Non-pigmented ciliary epithelial cell (primary cell): ENCODE measurements around the gene VAC14.
"Not testable (repeated sequence)": the region's sequence is repeated elsewhere in the genome, so short reads cannot be mapped to it uniquely, and the experiment has no call there.

Experiments
- DNase-seq: peaks from one replicate; pipeline ENCODE4 v3.0.0-alpha.2; 2010; ENCODE audit warnings: low read depth

The VAC14 gene

GRCh38 chr16:70742967-70743366, 58.0 kb downstream of the VAC14 start:
- not testable (repeated sequence) for DNase-seq

- no peak for DNase-seq
These were observed 59.2 kb downstream of the VAC14 start for GRCh38 chr16:70741783-70742125.

DNA sequence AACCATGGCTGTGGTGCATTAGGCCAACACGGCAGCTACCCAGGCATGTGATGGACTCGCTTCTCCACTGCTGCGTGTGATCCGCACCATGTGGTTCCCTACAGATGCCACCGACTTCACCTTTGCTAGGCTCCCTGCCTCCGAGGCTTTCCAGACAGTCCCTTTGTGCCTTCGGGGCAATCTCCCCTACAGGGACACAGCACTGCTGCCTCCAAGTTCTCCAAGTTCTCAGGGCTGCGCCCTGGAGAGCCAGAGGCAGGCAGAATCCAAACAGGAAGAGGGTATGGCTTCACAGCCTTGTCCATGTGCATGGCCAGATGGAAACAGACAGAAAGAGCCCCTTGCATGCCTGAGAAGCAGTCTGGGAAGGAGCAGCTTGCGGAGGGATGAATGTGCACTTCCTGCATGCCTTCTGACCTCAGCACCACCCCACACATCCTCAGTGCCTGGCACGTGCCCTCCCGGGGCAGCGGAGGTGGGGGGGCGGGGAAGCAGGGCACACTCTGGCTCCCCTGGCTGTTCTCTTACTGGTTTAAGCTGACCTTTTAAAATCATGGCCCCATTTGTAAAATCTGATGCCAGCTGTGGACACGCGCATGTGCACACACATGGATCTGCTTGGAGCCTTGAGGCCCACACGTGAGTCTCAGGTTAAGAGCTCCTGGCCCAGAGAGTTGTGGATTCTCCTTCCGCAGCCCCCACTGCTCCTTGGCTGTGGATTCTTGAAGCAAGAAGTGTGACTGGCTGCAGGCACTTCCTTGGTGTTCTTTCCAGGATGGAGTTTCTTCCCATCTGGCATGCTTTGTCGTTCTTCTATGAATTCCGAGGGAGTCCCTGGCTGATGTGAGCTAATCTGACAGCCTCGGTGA, 59.8 kb downstream of the VAC14 start:
- DNase-seq, result peak; percentile 13

DNA sequence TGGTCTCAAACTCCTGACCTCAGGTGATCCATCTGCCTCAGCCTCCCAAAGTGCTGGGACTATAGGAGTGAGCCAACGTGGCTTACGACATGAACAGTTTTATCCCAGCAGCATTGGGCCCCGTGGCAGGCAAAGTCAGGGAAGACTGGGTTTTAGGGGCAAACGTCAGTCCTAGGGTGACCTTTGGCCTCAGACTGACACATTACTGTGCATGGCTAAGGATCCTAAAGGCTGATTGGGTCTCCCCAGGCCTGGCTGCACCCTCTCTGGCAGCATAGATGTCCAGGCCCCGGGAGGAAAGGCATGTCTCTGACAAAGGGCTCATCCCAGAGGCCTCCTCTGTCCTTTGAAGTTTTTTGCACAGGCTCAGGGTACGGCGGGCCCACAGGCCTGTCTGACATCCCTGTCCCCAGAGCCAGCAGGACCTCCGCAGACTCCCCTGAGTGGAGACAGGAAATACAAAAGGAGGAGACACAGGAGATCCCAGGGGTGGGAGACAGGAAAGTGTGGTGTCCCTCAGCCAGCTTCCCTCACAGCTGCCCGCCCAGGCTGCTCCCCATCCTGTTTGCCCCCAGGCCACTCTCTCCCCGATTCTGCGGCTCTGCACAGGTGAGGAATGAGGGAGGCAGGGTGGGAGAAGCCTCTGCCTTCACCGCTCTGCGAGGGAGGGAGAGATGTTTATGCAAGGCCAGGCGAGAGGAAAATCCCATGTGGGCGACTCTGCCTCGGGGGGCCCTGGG, 60.6 kb downstream of the VAC14 start:
- DNase-seq, result no peak

- no peak for DNase-seq
These were observed 61.6 kb downstream of the VAC14 start for GRCh38 chr16:70739389-70739788.

DNA sequence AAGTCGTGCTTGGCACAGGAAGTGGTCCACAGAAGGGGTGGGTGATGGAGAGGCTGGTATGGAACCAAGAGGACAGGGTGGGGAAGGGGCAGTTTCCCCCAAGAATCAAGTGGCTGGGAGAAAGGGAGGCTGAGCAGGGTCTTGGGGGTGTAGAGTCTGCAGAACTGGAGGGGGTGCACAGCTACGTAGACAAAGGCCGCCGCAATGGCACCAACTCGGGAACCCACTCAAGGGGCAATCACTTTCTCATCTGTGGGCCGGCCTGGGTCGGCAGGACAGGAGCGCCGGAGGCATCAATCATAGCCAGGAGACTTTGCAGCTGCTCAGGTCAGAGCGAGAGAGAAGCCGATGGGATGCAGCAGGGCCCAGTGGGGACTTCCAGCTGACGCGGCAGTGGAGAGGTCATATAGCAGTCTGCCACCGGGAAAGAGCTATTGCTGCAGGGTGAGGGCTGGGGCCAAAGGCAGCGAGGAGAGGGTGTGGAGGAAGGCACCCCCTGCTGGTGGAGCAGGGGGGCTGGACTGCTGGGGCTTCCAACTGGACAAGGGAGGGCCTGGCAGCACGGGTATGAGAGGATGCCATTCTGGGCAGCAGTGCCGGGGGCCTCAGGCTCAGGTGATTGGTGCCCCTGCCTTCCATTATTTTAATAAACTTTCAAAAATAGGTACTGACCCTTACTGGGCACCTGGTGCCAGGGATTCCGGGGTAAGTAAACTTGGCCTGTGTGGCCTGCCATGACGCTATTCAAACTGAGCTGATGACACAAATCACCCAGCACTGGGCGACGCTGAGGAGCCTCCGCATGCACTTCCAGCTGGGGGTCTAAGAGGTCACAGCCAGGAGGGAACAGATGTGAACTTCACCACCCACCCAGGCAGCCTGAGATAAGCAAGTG, 62.6 kb downstream of the VAC14 start:
- DNase-seq, result no peak

- DNase-seq, result no peak
These were observed 63.4 kb downstream of the VAC14 start for GRCh38 chr16:70737377-70738082.

GRCh38 chr16:70736465-70737376, 64.2 kb downstream of the VAC14 start:
- DNase-seq, result no peak

DNA sequence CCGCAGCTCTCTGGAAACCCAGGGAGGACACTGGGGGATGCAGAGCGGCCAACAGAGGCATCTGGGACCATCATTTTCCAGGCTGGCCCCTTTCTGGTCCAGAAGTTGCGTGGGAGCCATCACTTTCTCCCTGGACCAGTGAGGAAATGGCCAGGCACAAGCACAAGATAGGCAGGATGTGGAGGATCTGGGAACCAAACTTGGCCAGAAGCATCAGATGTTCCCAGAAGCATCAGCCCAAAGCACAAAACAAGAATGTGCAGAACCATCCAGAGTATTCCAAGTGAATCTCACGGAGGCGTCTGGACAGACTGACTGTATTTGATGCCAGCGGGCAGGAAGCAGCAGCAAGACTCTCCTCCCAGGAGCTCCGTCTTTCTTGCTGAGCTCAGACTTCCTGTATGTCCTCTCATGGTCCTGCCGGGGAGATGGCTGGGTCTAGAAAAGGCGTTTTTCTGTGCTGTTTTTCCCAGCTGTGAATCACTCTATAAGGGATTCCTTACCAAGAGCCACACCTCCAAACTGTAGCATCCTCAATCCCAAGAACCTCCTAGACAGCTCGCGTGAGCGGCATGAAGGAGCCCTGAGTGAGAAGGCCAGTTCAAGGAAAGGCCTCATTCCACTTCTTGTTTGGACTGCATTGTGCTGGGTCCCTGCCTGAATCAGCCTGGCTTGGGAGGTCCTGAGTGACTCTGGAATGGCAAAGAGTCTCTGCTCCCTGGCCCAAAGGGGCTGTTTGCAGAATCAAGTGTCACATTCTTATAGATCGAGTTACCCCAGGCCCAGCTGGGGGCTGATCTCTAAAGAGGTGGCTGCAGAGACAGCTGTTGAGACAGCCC, 65.6 kb downstream of the VAC14 start:
- DNase-seq, result peak; percentile 22

DNA sequence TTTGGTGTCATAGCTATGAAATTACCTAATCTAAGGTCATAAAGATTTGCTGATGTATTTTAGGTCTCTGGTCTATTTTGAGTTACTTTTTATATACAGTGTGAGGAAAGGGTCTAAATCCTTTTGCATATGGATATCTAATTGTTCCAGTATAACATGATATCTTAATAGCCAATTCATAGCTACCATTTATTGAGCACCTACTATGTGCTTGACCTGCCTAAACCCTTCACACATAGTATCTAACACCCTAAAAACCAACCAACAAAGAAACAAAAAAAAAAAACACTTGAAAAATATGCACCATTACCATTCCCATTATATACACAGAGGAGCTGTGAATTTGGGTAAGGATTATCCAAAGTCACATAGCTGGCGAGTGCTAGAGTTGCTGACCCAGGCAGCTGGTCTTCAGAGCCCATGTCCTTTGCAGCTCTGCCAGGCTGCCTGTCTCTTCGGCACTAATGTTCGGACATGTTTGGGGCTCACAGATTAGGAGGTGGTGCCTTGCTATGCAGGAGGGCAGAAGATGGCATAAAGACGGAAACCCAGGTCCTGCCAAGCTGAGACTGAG, 66.3 kb downstream of the VAC14 start:
- DNase-seq, result no peak

GRCh38 chr16:70730944-70731343, 70.0 kb downstream of the VAC14 start:
- DNase-seq, result no peak

DNA sequence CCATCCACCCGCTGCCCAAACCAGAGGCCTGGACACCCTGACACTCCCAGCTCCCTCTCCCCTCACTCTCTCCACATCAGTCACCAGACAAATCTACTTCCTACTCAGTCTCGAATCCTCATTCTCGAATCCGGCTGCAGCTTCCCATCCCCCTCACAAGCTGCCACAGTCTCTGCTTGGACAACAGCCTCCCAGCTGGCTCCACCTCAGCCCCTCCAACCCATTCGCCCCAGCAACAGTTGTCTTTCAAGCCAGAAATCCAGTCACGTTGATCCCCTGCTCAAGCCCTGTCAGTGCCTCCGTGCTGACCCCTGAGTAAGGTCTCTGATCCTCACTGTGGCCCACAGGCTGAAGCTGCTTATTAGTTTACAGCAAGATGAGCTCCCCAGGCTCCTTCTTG, 70.9 kb downstream of the VAC14 start:
- no peak for DNase-seq

GRCh38 chr16:70729292-70729691, 71.7 kb downstream of the VAC14 start:
- no peak for DNase-seq

DNA sequence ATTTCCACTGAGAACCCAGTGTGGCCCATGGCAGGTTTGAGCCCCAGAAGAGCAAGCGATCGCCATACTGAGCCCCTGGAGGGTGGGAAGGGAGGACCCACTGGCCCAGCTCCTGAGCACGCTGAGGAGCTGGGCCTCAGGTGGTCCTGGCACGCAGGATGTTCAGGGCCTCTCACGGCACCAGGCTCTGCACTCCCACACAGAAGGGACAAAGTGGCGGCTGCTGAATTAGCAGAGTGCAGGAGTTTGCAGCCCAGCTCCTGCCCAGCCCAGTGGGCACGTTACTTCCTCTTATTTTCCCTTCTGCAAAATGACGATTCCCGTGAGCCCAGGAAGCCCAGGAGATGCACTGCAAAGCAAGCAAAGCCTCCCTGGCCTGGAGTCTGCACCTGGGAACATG, 72.8 kb downstream of the VAC14 start:
- no peak for DNase-seq

GRCh38 chr16:70726892-70727361, 74.0 kb downstream of the VAC14 start:
- DNase-seq, result no peak

GRCh38 chr16:70725912-70726828, 74.8 kb downstream of the VAC14 start:
- DNase-seq, result no peak

GRCh38 chr16:70725024-70725911, 75.7 kb downstream of the VAC14 start:
- no peak for DNase-seq
